NCI-H1694 (cell line): ENCODE measurements around the gene CXCL6.

ENCODE experiments used
- DNase-seq: peaks from one replicate; lab custom pipeline; 2025; lab: John Stamatoyannopoulos, UW

Gene CXCL6

DNA sequence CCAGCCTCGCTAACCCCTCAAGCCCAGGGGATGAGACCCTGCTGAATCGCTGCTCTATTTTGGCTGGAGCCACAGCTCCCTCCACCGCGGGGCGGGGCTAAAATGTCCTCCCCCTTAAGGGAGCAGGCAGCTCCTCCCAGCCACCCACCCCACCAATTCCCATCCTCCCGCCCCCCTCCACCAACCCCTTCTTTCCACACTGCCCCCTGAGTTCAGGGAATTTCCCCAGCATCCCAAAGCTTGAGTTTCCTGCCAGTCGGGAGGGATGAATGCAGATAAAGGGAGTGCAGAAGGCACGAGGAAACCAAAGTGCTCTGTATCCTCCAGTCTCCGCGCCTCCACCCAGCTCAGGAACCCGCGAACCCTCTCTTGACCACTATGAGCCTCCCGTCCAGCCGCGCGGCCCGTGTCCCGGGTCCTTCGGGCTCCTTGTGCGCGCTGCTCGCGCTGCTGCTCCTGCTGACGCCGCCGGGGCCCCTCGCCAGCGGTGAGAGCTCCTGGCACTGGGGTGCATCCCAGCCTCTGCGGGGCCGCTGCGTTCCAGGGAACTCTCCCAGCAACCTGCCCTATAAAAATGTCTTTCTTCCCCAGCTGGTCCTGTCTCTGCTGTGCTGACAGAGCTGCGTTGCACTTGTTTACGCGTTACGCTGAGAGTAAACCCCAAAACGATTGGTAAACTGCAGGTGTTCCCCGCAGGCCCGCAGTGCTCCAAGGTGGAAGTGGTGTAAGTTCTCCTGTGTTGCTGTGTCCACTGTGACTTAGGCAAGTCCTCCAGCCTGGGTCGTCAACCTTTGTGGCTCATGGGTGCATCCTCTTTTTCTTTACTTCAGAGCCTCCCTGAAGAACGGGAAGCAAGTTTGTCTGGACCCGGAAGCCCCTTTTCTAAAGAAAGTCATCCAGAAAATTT, at the start of gene CXCL6:
Gene CXCL6 (plus strand): TSS at position 306 of the 907 bp plus-strand sequence. CDS start 73 bp downstream, at position 379.
- DNase-seq: no peak

- DNase-seq: no peak
These were observed 48.1 kb upstream of the CXCL6 start for GRCh38 chr4:73788411-73788810.

- no peak for DNase-seq
These were observed 37.6 kb upstream of the CXCL6 start for GRCh38 chr4:73798842-73799241.

DNA sequence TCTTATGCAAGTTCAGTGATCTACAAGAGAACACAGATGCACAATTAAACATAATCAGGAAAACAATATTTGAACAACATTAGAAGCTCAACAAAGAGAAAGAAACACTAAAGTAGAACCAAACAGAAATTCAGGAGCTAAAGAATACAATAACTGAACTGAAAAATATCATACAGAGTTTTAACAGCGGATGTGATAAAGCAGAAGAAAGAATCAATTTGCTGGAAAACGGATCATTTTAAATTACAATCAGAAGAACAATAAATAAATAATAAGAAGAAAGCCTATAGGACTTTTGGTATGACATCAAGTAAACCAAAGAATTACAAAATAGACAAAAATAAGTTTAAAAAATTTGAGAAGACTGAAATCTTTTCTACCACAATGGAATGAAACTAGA, 36.3 kb upstream of the CXCL6 start:
- no peak for DNase-seq

DNA sequence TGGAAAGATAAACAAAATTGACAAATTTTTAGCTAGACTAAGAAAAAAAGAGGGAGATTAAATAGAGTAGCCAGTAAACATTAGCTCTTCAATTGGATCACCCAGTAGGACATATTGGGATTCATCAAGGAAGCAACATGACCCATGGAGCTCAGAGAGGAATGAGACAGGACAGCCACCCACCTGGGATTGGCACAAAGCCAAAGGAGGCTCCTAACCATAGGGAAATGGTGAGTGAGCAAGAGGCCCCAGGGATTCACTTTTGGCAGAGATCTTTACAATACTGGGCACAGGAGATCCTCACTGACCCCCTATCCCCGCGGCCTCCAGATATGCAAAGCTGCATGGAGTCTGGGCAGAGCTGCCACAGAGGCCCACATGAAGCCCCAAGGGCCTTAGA, 34.8 kb upstream of the CXCL6 start:
- DNase-seq: no peak

DNA sequence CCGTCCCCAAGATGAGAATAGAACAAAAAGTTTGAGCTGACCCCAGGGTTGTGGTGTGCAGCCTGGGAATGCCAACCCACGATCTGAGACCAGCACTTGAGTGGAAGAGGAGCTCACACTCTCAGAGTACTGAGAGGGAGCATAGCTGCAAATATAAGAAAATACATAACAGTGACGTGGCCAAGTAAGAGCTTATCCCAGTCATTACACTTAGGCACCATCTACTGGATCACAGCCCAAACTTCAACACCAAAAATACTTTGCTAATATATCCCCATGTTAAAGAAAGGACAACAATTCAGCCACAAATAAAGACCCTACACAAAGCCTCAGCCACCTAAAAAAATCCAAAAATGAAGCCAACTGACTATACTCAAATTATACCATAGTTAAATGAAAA, 33.3 kb upstream of the CXCL6 start:
- DNase-seq: no peak

DNA sequence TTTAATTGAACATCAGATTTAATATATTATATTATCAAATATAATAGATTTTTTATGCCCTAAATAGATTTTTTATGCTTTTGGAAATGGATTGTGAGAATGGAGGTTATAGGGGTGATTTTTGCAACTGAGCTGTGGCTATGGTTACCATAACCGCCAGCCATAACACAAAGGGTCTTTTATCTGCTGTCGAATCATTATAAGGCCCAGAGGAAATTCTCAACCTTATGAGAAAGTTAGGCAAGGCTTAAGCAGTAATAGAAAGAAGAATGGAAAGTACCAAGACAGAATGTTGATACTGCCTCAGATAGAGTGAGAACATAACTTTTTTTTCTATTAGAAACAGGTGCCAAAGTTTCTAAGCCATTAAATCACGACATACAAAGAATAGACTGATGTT, 26.3 kb upstream of the CXCL6 start:
- DNase-seq: no peak

GRCh38 chr4:73811841-73812240, 24.6 kb upstream of the CXCL6 start:
- DNase-seq: no peak

DNA sequence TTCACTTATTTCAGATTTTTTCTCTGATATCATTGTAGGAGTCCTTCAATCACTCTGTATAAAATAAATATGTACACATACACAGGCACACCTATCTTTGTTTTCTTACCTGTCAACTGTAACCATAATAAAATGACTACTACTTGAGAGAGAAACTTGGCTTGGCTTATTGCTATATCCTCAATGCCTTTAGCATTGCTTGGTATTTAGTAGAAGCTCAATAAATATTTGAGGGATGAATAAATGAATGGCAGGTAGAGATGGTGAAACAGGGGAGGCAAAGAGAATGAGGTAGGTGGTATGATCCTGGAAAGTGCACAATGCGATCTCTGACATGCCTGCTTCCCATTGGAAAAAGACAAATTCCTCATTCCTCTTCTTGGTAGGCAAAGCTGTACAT, 21.8 kb upstream of the CXCL6 start:
- DNase-seq: no peak

DNA sequence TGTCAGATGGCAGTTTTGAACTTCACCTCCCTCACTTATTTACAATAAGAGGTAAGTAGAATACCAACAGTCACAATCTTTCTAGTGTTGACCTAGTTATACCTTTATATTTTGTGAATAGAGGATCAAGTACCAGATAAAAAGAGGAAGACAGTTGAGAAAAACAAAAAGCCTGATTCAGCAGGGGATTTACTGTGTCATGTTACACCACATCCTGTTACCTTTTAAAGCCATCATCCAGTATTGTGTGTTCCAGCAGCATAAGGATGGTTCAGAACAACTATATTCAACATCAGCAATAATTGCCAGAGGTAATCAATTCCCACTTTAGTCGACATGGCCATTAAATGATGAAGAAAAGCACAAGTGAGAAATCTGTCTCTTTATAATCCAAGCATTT, 21.3 kb upstream of the CXCL6 start:
- DNase-seq: no peak

DNA sequence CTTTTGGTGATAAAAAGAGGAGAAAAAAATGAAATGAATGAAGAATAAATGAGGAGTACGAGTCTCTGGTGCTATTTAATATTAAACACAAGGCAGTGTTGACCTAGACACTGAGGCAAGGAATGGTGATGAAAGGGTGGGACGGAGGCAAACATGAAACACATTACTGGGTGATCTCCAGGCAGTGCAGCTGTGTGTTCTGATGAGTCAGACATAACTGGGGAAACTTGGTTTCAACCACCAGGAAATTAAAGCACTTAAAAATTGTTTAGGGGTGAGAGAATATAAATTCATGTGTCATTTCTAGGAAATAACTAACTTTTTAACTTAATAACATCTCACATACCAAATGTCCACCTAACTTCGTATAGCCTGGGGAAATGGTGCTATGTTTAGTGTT, 19.7 kb upstream of the CXCL6 start:
- DNase-seq: no peak

DNA sequence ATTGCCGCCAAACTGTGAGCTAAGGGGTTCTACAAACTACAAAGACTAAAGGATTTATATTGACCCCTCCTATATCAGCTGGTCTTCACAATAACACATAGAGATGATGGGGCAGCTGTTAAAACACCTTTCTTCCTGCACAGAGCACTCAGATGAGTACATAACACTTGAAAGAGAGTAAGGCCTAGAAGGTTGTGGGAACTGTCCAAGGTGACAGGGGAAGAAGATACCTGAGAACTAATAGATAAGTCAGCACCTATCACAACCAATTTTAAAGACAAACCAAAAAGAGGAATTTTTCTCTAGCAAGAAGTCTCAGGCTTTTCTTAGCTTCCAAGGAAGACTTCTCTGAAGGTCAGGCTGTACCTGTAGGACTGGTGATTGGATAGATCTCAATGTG, 19.1 kb upstream of the CXCL6 start:
- DNase-seq: no peak

GRCh38 chr4:73821325-73821724, 15.2 kb upstream of the CXCL6 start:
- DNase-seq: no peak

DNA sequence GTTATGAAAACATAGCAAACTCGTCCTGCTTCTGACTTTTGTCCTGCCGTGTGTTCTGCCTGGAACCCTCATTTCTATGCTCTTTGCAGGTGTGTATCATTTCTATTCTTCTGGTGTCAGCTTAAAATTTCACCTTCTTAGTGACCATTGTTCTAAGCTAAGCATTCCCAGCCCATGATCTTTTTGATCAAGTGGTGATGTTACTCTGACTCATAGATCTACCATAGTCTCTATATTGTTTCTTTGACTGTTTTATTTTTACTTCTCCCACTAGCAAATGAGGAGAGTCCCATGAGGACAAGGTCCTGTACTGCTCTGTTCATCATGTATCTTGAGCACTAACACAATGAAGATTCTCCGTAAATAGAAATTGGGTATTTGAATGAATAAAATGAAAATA, 14.1 kb upstream of the CXCL6 start:
- DNase-seq: no peak

DNA sequence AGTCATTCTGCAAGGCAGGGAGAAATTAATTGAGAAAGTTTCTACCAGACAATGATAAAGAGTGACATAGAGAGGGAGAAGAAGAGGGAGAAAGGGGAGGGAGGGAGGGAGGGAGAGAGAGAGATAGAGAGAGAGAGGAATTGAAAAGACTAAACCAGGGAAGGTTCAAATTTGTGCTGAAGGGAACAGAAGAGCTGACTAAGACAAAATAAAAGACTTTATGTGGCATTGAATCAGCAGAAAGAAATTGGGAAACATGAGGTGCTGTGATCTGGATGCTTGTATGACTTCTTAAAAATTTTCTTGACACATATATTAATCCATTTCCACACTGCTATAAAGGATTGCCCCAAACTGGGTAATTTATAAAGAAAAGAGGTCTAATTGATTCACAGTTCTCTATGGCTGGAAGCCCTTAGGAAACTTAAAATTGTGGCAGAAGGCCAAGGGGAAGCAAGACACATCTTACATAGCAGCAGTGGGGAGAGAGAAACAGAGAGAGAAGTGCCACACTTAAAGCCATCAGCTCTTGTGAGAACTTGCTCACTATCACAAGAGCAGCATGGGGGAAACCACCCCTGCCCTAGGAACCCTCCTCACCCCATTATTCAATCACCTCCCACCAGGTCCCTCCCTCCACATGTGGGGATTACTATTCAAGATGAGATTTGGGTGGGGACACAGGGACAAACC, 13.5 kb upstream of the CXCL6 start:
- no peak for DNase-seq

DNA sequence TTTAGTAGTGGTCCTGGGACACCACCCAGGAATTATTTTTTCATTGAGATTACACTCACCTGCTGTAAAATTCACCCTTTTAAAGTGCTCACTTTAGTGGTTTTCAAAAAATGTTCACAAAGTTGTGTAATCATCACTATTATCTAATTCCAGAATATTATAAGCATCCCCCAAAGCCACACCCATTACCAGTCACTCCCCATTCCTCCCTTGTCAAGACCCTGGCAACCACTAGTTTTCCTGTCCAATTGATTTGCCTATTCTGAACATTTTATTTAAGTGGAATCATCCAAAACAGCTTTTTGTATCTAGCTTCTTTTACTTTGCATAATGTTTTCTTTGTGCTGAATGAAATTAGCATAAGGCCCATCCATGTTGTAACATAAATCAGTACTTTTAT, 12.7 kb upstream of the CXCL6 start:
- DNase-seq: no peak

DNA sequence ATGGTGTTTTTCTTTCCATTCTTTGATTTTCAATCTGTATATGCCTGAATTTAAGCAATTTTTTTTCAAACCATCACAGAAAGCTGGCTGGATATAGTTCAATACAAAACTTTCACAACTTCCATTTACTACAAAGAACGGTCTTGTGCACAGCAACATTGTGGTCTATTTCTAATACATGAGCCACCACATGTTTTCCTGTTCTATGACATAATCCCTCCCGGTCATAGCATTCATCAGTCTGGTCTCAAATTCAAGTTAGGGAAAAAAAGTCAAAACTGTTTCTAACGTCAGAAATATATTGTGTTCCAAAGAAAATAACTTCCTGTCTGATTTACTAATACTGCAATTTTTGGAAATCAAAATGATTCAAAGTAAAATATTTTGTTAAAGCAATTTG, 7.5 kb upstream of the CXCL6 start:
- no peak for DNase-seq

GRCh38 chr4:73831569-73831968, 4.9 kb upstream of the CXCL6 start:
- DNase-seq: no peak

DNA sequence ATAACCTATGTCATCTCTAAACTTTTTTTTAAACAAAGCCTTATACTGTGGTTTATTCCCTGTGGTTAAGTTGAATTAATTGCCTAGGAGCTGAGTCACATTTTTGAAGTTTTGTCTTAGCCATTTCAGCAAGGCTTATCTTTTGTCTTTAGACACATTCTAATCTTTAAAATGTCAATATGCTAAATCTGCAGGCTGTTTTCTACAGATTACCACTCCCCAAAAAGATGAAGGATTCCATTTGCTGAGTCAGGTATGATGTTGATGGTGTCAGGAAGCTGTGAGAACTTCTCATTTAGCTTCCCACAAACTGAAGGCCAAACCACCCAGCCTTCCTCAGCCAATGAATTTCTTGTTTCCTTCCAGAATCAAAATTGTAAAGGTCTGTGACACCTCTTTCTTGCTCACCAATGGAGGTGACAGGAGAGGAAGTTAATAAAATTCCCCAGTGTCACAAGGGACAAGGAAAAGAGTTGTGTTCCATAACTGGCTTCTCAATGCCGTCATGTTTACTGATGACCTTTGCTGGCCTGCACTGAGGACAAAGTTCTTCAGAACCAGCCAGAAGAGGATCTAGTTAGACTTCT, 3.7 kb upstream of the CXCL6 start:
- no peak for DNase-seq

- DNase-seq: no peak
These were observed 2.6 kb downstream of the CXCL6 start for GRCh38 chr4:73839071-73839470.

DNA sequence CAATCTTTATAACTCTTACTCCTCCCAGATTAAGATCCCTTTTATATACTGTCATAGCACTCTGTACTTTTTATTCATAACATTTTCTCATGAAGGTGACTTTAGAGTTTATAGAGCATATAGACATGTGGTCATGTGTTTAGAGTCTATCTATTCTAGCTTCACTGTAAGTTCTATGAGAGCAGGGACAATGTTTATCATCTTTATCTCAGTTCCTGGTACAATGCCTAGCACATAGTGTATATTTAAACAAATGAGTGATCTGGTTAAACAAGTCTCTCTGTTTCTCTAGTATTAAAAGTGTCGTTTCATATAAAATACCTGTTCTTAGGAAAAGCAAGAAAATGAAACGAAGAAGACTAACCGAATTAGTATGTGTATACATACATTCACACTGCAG, 3.2 kb downstream of the CXCL6 start:
- DNase-seq: no peak

GRCh38 chr4:73841243-73841925, 4.9 kb downstream of the CXCL6 start:
- no peak for DNase-seq

- DNase-seq: no peak
These were observed 6.2 kb downstream of the CXCL6 start for GRCh38 chr4:73842696-73843095.
